MM.1S (cell line): Measurements from ENCODE around the gene INSRR.

ENCODE experiments used
- DNase-seq: peaks from one replicate; pipeline ENCODE4 v3.0.0-alpha.2; 2015
- H2AFZ ChIP-seq: fragments of 300-600 bp; sonication (generic); 2 replicates; pipeline ENCODE4 v1.6.0; 2016; ENCODE audit warnings: antibody characterized with exemption, low read length
- H3F3A ChIP-seq: fragments of 300-600 bp; sonication (generic); 2 replicates; pipeline ENCODE4 v1.6.1; 2016; ENCODE audit warnings: mild to moderate bottlenecking, antibody characterized with exemption, low read length, moderate library complexity, mixed read lengths; ENCODE audit not compliant: insufficient read depth
- H3K27ac ChIP-seq: fragments of 300-600 bp; sonication (generic); 2 replicates; pipeline ENCODE4 v1.5.1; 2016; ENCODE audit warnings: mild to moderate bottlenecking, low read length
- H3K27me3 ChIP-seq: fragments of 300-600 bp; sonication (generic); replicated peaks from 2 replicates; pipeline ENCODE4 v1.6.0; 2016; ENCODE audit warnings: low read length; ENCODE audit not compliant: insufficient read depth
- H3K36me3 ChIP-seq: fragments of 300-600 bp; sonication (generic); replicated peaks from 2 replicates; pipeline ENCODE4 v1.6.1; 2016; ENCODE audit warnings: mild to moderate bottlenecking, low read length, mixed read lengths; ENCODE audit not compliant: insufficient read depth
- H3K4me1 ChIP-seq: fragments of 300-600 bp; sonication (generic); 2 replicates; pipeline ENCODE4 v1.6.1; 2016; ENCODE audit warnings: low read length, mixed read lengths
- H3K4me2 ChIP-seq: fragments of 300-600 bp; sonication (generic); 2 replicates; pipeline ENCODE4 v1.6.0; 2016; ENCODE audit warnings: low read depth, low read length
- H3K4me3 ChIP-seq: fragments of 300-600 bp; sonication (generic); 2 replicates; pipeline ENCODE4 v1.5.1; 2016; ENCODE audit warnings: low read length, mixed read lengths
- H3K79me2 ChIP-seq: fragments of 300-600 bp; sonication (generic); 2 replicates; pipeline ENCODE4 v1.6.1; 2016; ENCODE audit warnings: mixed run types, low read length, mixed read lengths
- H3K9ac ChIP-seq: fragments of 300-600 bp; sonication (generic); 2 replicates; pipeline ENCODE4 v1.6.1; 2016; ENCODE audit warnings: low read length, mixed read lengths
- H3K9me2 ChIP-seq: fragments of 300-600 bp; sonication (generic); replicated peaks from 2 replicates; pipeline ENCODE4 v1.6.1; 2016; ENCODE audit warnings: mild to moderate bottlenecking, low read length, mixed read lengths; ENCODE audit not compliant: insufficient read depth
- H3K9me3 ChIP-seq: fragments of 300-600 bp; sonication (generic); replicated peaks from 2 replicates; pipeline ENCODE4 v1.6.1; 2016; ENCODE audit warnings: mild to moderate bottlenecking, low read length, mixed read lengths; ENCODE audit not compliant: insufficient read depth
- H4K20me1 ChIP-seq: fragments of 300-600 bp; sonication (generic); 2 replicates; pipeline ENCODE4 v1.6.1; 2016; ENCODE audit warnings: mild to moderate bottlenecking, low read length, moderate library complexity, mixed read lengths; ENCODE audit not compliant: insufficient read depth
- CTCF ChIP-seq: fragments of 300-600 bp; sonication (generic); IDR thresholded peaks from 2 replicates; pipeline ENCODE4 v1.5.1; 2016; ENCODE audit warnings: antibody characterized with exemption, low read length, mixed read lengths
- EZH2 ChIP-seq: fragments of 300-600 bp; sonication (generic); optimal IDR thresholded peaks from 2 replicates; pipeline ENCODE3; 2017; ENCODE audit warnings: low read depth, mild to moderate bottlenecking, antibody characterized with exemption, low read length, mixed read lengths
- EZH2phosphoT487 ChIP-seq: fragments of 300-600 bp; sonication (generic); IDR thresholded peaks from 2 replicates; pipeline ENCODE4 v1.6.1; 2018; ENCODE audit warnings: antibody characterized with exemption, low read length

The INSRR gene

GRCh38 chr1:156858555-156858956, 361 bp downstream of the INSRR start:
- Histone ChIP-seq H3K36me3 (no peaks in the 10 kb centered on the region), H3K79me2 (no peaks in the 10 kb centered on the region), H2AFZ (no peak overlapping the region), H3K4me3 (no peak overlapping the region), H4K20me1 (no peaks in the 10 kb centered on the region), H3K4me2 (no peak overlapping the region), H3K27me3 (peaks cover 84% of the 10 kb centered on the region), H3K4me1 (peaks cover 21% of the 10 kb centered on the region), H3K9me3 (no peaks in the 10 kb centered on the region), H3F3A (no peaks in the 10 kb centered on the region), H3K9me2 (no peaks in the 10 kb centered on the region), H3K9ac (no peak overlapping the region), H3K27ac (no peak overlapping the region)
- no peak for DNase-seq
- TF ChIP-seq CTCF (no peak), EZH2 (no peak), EZH2phosphoT487 (no peak)

GRCh38 chr1:156857532-156857931, 1.4 kb downstream of the INSRR start:
- no peak overlapping the region for H3K4me3 ChIP-seq
- H3K9me2 ChIP-seq, result no peaks in the 10 kb centered on the region

GRCh38 chr1:156856282-156856785, 2.6 kb downstream of the INSRR start:
- no peak overlapping the region for H2AFZ ChIP-seq
- peaks cover 75% of the 10 kb centered on the region for H3K27me3 ChIP-seq
- H3F3A ChIP-seq, result no peaks in the 10 kb centered on the region
- TF ChIP-seq EZH2 (no peak), EZH2phosphoT487 (no peak), CTCF (no peak)
- H3K27ac ChIP-seq, result no peak overlapping the region
- no peaks in the 10 kb centered on the region for H4K20me1 ChIP-seq
- no peak overlapping the region for H3K9ac ChIP-seq
- H3K4me1 ChIP-seq, result peaks cover 17% of the 10 kb centered on the region
- H3K79me2 ChIP-seq, result no peaks in the 10 kb centered on the region
- no peak overlapping the region for H3K4me2 ChIP-seq
- H3K9me2 ChIP-seq, result no peaks in the 10 kb centered on the region
- no peak overlapping the region for H3K4me3 ChIP-seq
- H3K9me3 ChIP-seq, result no peaks in the 10 kb centered on the region
- DNase-seq, result no peak
- no peaks in the 10 kb centered on the region for H3K36me3 ChIP-seq

More at GRCh38 chr1:156857532-156857931, 1.4 kb downstream of the INSRR start:
- Histone ChIP-seq H4K20me1 (no peaks in the 10 kb centered on the region), H3K27me3 (peaks cover 80% of the 10 kb centered on the region), H3K4me2 (no peak overlapping the region), H3K9ac (no peak overlapping the region), H3K27ac (no peak overlapping the region), H2AFZ (no peak overlapping the region), H3F3A (no peaks in the 10 kb centered on the region), H3K36me3 (no peaks in the 10 kb centered on the region), H3K79me2 (no peaks in the 10 kb centered on the region), H3K4me1 (peaks cover 17% of the 10 kb centered on the region), H3K9me3 (no peaks in the 10 kb centered on the region)
- TF ChIP-seq CTCF (no peak), EZH2phosphoT487 (no peak), EZH2 (no peak)
- DNase-seq, result no peak
